A549 (cell line): Measurements from ENCODE around the gene PHF2. TPM values are rescaled to one million over a fixed set of nuclear protein-coding genes. Genes with fewer than 3 reads are reported as not detected.

Experiments
- ATAC-seq, 2 experiments: fragments of 200-7000 bp in 1 of 2; fragments of >200 bp in 1 of 2; cut with Nextera tagmentation in 1 of 2; cut with Tn5 transposase in 1 of 2; 3 replicates each; pipeline versions ENCODE4 v1.8.0 to v1.9.1; 2018 to 2020; ENCODE audit warnings: mild to moderate bottlenecking in 1 of 2, moderate library complexity in 1 of 2
- CTCF ChIA-PET: fragments of 300-600 bp; sonication (Branson Sonifier 250); formaldehyde crosslinking; extraction: SDS; loops from one replicate; lab custom pipeline; 2021; ENCODE audit warnings: antibody characterized with exemption, inconsistent platforms; lab: Yijun Ruan, JAX
- POLR2A ChIA-PET: fragments of 350-600 bp; formaldehyde crosslinking; extraction: SDS; loops from one replicate; lab custom pipeline; 2021; ENCODE audit warnings: antibody characterized with exemption, inconsistent platforms; lab: Yijun Ruan, JAX
- DNase-seq, 2 experiments: peaks; one replicate each; pipeline versions ENCODE4 v3.0.0 to v3.0.0-alpha.2; 2011 to 2016; ENCODE audit warnings: low read depth in 1 of 2, low spot score in 1 of 2
- FAIRE-seq: peaks from 2 replicates; lab custom pipeline; 2011; peaks lifted over from hg19 to GRCh38; lab: Jason Lieb, UNC
- H3K27ac ChIP-seq, 2 experiments: fragments of >200 bp; sonication (Bioruptor Twin); formaldehyde crosslinking; 3 replicates each; pipeline ENCODE4 v1.5.1; 2016 to 2017
- H3K4me1 ChIP-seq: fragments of >200 bp; sonication (Bioruptor Twin); formaldehyde crosslinking; 3 replicates; pipeline ENCODE4 v1.6.1; 2016
- H3K4me2 ChIP-seq: fragments of >200 bp; sonication (Bioruptor Twin); formaldehyde crosslinking; 3 replicates; pipeline ENCODE4 v1.6.1; 2016
- H3K4me3 ChIP-seq: fragments of >200 bp; sonication (Bioruptor Twin); formaldehyde crosslinking; 3 replicates; pipeline ENCODE4 v1.5.1; 2016
- H3K9me3 ChIP-seq: fragments of >200 bp; sonication (Bioruptor Twin); formaldehyde crosslinking; 3 replicates; pipeline ENCODE4 v1.6.1; 2016
- CHD2 ChIP-seq: fragments of 150-350 bp; IDR thresholded peaks from 2 replicates; pipeline ENCODE4 v1.6.1; 2014; ENCODE audit warnings: low read length; ENCODE audit not compliant: partially characterized antibody
- CHD4 ChIP-seq: fragments of 200-600 bp; sonication (generic); IDR thresholded peaks from 2 replicates; pipeline ENCODE4 v1.6.1; 2016; ENCODE audit warnings: antibody characterized with exemption, mild to moderate bottlenecking, borderline replicate concordance
- E2F6 ChIP-seq: IDR thresholded peaks from 2 replicates; pipeline ENCODE4 v1.6.1; 2012; ENCODE audit warnings: low read depth, borderline replicate concordance
- ELK1 ChIP-seq: fragments of 150-350 bp; IDR thresholded peaks from 2 replicates; pipeline ENCODE4 v1.6.1; 2014; ENCODE audit warnings: low read depth, mild to moderate bottlenecking, low read length
- FOSL2 ChIP-seq, 2 experiments: fragments of 450-650 bp in 1 of 2; fragments of >200 bp in 1 of 2; sonication (Bioruptor Twin) in 1 of 2; formaldehyde crosslinking; IDR thresholded peaks; 2 replicates each; pipeline versions ENCODE4 v1.5.0 to v1.6.1; 2016 to 2020; ENCODE audit warnings: mild to moderate bottlenecking in 1 of 2, moderate library complexity in 1 of 2
- HDAC2 ChIP-seq: fragments of 200-600 bp; sonication (generic); IDR thresholded peaks from 2 replicates; pipeline ENCODE4 v1.6.1; 2016
- HOXA7 ChIP-seq: fragments of 250-450 bp; sonication (Bioruptor Pico); IDR thresholded peaks from 2 replicates; pipeline ENCODE4 v1.5.0; 2020; ENCODE audit warnings: mild to moderate bottlenecking, moderate library complexity
- HOXB5 ChIP-seq: fragments of 250-450 bp; sonication (Bioruptor Pico); IDR thresholded peaks from 2 replicates; pipeline ENCODE4 v1.5.0; 2020; ENCODE audit warnings: mild to moderate bottlenecking, moderate library complexity
- JUNB ChIP-seq: fragments of >200 bp; sonication (Bioruptor Twin); formaldehyde crosslinking; IDR thresholded peaks from 2 replicates; pipeline ENCODE4 v1.6.1; 2016
- KDM1A ChIP-seq: fragments of 200-600 bp; sonication (generic); IDR thresholded peaks from 2 replicates; pipeline ENCODE4 v1.6.1; 2016; ENCODE audit warnings: low read depth, mild to moderate bottlenecking
- NFE2L2 ChIP-seq: fragments of 150-350 bp; conservative IDR thresholded peaks from 2 replicates; pipeline ENCODE4 v1.6.1; 2014; ENCODE audit warnings: low read length
- NR3C1 ChIP-seq: fragments of >200 bp; sonication (Bioruptor Twin); formaldehyde crosslinking; IDR thresholded peaks from 3 replicates; pipeline ENCODE4 v1.6.1; 2017
- POLR2AphosphoS2 ChIP-seq: conservative IDR thresholded peaks from 2 replicates; pipeline ENCODE4 v1.6.1; 2012; ENCODE audit warnings: low read length, improper control_type of control experiment, inconsistent platforms
- RNF2 ChIP-seq: fragments of 200-600 bp; sonication (generic); IDR thresholded peaks from 2 replicates; pipeline ENCODE4 v1.6.1; 2016; ENCODE audit warnings: low read depth, mild to moderate bottlenecking, antibody characterized with exemption, moderate library complexity, borderline replicate concordance
- SMC3 ChIP-seq: fragments of >200 bp; sonication (Bioruptor Twin); formaldehyde crosslinking; IDR thresholded peaks from 3 replicates; pipeline ENCODE4 v1.6.1; 2018; ENCODE audit warnings: inconsistent platforms
- USF2 ChIP-seq: fragments of 450-650 bp; IDR thresholded peaks from 2 replicates; pipeline ENCODE4 v1.6.1; 2014; ENCODE audit warnings: antibody characterized with exemption
- ZFP36 ChIP-seq: fragments of 450-650 bp; IDR thresholded peaks from 2 replicates; pipeline ENCODE4 v1.6.1; 2014; ENCODE audit warnings: borderline replicate concordance; ENCODE audit not compliant: partially characterized antibody
- ZSCAN20 ChIP-seq: fragments of 250-450 bp; sonication (Bioruptor Pico); IDR thresholded peaks from 2 replicates; pipeline ENCODE4 v1.8.0; 2022; ENCODE audit warnings: mild to moderate bottlenecking, moderate library complexity
- WGBS: methylation state at CpG from one replicate; pipeline ENCODE4 v1.1.6; 2017; ENCODE audit errors: missing lambda C conversion rate; 5-methylcytosine and 5-hydroxymethylcytosine counted together
- polyA plus RNA-seq, 4 experiments: library from polyadenylated mRNA; depleted of rRNA in 3 of 4; stranded (reverse); fragments of >200 nt; fragmentation: RNase III in 1 of 4; extraction: RNeasy Plus Mini Kit Qiagen cat#74134 plus additional on column Dnase treatment in 1 of 4; gene quantifications; 2 replicates in 3 of 4; 3 replicates in 1 of 4; pipeline ENCODE4 v1.2.3, GENCODE V29; 2011 to 2017
- TF ChIP-seq, protein P1 (sequence below): fragments of 200-600 bp; sonication (generic); IDR thresholded peaks from 2 replicates; pipeline ENCODE4 v1.6.1; 2016; ENCODE audit warnings: antibody characterized with exemption, mild to moderate bottlenecking, moderate library complexity
- TF ChIP-seq, protein P2 (sequence below): fragments of >200 bp; sonication (Bioruptor Twin); formaldehyde crosslinking; IDR thresholded peaks from 3 replicates; pipeline ENCODE4 v1.6.1; 2016

The PHF2 gene
- polyA plus RNA-seq, 2 of the 4 experiments (the other 2 are of a cell fraction): 9.6 to 12.2 TPM

DNA sequence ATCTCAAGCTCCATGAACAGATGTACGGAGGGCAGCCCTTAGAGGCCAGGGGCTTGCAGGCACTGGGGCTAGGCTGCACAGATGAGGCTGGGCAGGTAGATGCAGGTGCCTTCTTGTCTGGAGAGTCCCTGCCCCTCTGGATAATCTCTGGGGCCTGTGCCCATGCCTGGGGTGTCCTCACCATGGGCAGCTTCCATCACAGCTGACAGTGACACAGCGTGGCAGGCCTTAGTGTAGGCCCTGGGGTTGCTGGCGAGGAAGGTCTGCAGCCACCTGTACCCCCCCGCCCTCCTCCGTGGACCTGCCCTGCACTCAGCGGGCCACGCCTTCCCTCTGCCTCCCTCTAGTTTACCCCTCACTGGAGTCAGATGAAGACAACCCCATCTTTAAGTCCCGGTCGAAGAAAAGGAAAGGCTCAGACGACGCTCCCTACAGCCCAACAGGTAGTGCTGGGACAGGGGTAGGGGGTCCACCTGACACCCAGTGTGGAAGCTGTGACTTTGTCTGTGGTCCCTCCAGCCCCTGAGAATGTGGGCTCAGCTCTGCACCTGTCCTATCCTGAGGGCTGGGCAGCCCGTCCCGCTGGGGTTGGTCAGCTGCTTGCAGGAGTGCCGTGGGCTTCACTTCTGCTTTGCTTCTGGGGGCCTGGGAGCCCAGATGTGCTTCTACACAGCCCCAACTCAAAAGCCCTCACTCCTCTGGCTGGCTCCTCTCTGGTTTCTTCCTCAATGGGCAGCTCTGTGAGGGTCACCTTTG, 98.4 kb downstream of the PHF2 start:
- no peak overlapping the region for H3K27ac ChIP-seq
- no peaks in the 10 kb centered on the region for H3K4me1 ChIP-seq
- no peak for DNase-seq
- CTCF ChIA-PET: interaction anchor here (2.1 kb wide), 1 partner anchor 8 kb away, joined by 7 read pairs; no protein-coding TSS in a partner anchor
- FAIRE-seq: no peak
- no peaks in the 10 kb centered on the region for H3K9me3 ChIP-seq
- POLR2A ChIA-PET: interaction anchor here (0.6 kb wide), 1 partner anchor 88 kb away, joined by 4 read pairs; no protein-coding TSS in a partner anchor
- ATAC-seq: no peak
- 93% methylated on average over 6 of the region's 14 CpGs for WGBS
- TF ChIP-seq CHD4 (no peak), E2F6 (no peak), NR3C1 (no peak)
- H3K4me2 ChIP-seq: no peak overlapping the region
- H3K4me3 ChIP-seq: no peak overlapping the region

DNA sequence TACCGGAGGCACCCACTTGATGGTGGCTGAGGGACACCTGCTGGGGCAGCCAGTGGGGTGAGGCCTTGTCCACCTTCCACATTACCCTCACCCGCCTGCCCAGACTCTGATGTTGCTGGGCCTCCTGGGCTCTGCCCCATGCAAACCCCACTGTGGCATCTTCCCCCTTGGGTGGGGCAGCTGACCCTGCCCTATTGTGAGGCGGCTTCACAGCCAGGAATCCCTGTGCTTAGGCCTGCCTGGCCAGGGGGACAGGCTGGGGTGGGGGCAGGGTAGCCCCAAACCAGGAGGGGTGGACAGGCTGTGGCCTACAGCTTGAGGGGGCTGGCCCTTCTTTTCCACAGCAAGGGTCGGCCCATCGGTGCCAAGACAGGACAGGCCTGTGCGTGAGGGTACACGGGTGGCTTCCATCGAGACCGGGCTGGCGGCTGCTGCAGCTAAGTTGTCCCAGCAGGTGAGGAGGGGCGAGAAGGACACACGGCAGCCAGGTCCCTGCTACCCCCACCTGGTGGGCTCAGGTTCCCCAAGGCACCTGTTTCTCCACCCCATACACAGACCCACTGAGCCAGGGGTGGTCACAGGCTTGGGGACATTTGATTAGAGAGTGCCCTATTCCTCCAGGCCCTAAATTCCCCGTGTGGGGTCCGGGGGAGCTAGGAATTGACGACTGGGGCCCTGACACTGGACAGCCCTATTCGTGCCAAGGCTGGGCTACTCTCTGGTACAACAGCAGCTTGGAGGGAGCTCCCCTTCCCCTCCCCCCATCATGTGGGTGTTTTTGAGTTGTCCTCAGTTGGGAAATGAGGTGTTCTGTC, 99.2 kb downstream of the PHF2 start:
- POLR2A ChIA-PET: no interaction called here
- TF ChIP-seq HOXA7: no peak
- TF ChIP-seq SMC3: no peak
- TF ChIP-seq ZFP36: no peak
- TF ChIP-seq RNF2: no peak
- no peak for TF ChIP-seq KDM1A
- no peak for TF ChIP-seq FOSL2 (IDR thresholded peaks at IDR 0.05)
- TF ChIP-seq FOSL2 (CRISPR knock-in tag; IDR thresholded peaks at IDR 0.05): no peak
- no peak for TF ChIP-seq CHD4
- no peak for TF ChIP-seq USF2
- no peak for TF ChIP-seq HDAC2
- no peak for TF ChIP-seq ELK1
- Histone ChIP-seq H3K9me3 (no peaks in the 10 kb centered on the region), H3K4me1 (no peaks in the 10 kb centered on the region), H3K4me2 (no peak overlapping the region), H3K4me3 (no peak overlapping the region), H3K27ac (no peak overlapping the region)
- CTCF ChIA-PET: interaction anchor here (0.8 to 0.9 kb wide), 2 partner anchors 10 to 152 kb away, joined by 3 read pairs; no protein-coding TSS in a partner anchor
- WGBS: 95% methylated on average over 13 of the region's 16 CpGs
- FAIRE-seq: no peak
- no peak for DNase-seq
- ATAC-seq: no peak

DNA sequence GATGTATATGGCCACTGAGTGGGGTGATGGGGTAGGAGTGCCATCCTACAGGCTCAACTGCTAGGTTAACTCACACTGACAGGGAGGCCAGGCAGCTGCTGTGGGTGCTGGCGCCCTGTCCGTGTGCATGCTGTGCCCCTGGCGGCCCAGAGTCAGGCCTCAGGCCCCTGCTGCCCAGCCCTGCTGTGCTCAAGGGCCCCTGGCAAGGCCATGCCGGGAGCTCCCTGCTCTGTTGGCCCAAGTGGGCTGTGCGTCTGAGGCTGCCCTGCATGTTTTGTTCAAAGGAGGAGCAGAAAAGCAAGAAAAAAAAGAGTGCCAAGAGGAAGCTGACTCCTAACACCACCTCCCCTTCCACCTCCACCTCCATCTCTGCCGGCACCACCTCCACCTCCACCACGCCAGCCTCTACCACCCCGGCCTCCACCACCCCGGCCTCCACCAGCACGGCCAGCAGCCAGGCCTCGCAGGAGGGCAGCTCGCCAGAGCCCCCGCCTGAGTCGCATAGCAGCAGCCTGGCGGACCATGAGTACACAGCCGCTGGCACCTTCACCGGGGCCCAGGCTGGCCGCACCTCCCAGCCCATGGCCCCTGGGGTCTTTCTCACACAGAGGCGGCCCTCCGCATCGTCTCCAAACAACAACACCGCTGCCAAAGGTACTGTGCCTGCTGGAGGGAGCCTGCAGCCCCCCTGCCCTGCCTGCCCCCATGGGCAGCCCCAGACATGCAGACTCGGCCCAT, 100.1 kb downstream of the PHF2 start:
- no peak for DNase-seq
- Histone ChIP-seq H3K4me3 (no peak overlapping the region), H3K4me1 (no peaks in the 10 kb centered on the region), H3K4me2 (no peak overlapping the region), H3K27ac (no peak overlapping the region), H3K9me3 (no peaks in the 10 kb centered on the region)
- POLR2A ChIA-PET: no interaction called here
- no peak for FAIRE-seq
- CTCF ChIA-PET: interaction anchor here (0.8 to 0.9 kb wide), 2 partner anchors 11 to 151 kb away, joined by 3 read pairs; no protein-coding TSS in a partner anchor
- no peak for ATAC-seq
- WGBS: 93% methylated on average over 7 of the region's 23 CpGs
- TF ChIP-seq, protein P1, sequence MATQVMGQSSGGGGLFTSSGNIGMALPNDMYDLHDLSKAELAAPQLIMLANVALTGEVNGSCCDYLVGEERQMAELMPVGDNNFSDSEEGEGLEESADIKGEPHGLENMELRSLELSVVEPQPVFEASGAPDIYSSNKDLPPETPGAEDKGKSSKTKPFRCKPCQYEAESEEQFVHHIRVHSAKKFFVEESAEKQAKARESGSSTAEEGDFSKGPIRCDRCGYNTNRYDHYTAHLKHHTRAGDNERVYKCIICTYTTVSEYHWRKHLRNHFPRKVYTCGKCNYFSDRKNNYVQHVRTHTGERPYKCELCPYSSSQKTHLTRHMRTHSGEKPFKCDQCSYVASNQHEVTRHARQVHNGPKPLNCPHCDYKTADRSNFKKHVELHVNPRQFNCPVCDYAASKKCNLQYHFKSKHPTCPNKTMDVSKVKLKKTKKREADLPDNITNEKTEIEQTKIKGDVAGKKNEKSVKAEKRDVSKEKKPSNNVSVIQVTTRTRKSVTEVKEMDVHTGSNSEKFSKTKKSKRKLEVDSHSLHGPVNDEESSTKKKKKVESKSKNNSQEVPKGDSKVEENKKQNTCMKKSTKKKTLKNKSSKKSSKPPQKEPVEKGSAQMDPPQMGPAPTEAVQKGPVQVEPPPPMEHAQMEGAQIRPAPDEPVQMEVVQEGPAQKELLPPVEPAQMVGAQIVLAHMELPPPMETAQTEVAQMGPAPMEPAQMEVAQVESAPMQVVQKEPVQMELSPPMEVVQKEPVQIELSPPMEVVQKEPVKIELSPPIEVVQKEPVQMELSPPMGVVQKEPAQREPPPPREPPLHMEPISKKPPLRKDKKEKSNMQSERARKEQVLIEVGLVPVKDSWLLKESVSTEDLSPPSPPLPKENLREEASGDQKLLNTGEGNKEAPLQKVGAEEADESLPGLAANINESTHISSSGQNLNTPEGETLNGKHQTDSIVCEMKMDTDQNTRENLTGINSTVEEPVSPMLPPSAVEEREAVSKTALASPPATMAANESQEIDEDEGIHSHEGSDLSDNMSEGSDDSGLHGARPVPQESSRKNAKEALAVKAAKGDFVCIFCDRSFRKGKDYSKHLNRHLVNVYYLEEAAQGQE: no peak
- TF ChIP-seq NFE2L2 (no peak), NR3C1 (no peak), USF2 (no peak), CHD2 (no peak), JUNB (no peak), HOXB5 (CRISPR knock-in tag) (no peak), ZSCAN20 (CRISPR knock-in tag) (no peak), POLR2AphosphoS2 (no peak), KDM1A (no peak)
- TF ChIP-seq, protein P2, sequence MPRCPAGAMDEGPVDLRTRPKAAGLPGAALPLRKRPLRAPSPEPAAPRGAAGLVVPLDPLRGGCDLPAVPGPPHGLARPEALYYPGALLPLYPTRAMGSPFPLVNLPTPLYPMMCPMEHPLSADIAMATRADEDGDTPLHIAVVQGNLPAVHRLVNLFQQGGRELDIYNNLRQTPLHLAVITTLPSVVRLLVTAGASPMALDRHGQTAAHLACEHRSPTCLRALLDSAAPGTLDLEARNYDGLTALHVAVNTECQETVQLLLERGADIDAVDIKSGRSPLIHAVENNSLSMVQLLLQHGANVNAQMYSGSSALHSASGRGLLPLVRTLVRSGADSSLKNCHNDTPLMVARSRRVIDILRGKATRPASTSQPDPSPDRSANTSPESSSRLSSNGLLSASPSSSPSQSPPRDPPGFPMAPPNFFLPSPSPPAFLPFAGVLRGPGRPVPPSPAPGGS: no peak
